ENCODE measurements around the gene CLTCL1.

DNA sequence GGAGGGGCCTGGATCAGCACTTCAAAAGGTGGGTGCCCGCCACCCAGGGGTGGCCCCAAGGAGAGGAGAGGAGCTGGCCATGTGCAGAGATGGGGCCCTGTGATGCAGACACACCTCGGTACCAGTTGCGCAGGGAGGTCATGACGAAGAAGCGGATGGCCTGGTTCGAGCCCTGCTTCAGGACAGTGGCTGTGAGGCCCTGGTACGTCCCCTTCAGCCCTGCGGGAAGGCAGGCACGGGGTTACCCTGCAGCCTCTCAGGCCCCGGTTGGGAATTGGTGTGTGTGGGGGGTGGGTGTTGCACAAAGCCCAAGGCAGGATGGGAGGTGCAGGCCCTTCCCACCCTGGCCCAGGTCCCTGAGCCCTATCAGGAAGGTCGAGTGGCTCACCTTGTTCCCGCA is 114.8 kb downstream of the CLTCL1 start:
- TF ChIP-seq, protein P1, sequence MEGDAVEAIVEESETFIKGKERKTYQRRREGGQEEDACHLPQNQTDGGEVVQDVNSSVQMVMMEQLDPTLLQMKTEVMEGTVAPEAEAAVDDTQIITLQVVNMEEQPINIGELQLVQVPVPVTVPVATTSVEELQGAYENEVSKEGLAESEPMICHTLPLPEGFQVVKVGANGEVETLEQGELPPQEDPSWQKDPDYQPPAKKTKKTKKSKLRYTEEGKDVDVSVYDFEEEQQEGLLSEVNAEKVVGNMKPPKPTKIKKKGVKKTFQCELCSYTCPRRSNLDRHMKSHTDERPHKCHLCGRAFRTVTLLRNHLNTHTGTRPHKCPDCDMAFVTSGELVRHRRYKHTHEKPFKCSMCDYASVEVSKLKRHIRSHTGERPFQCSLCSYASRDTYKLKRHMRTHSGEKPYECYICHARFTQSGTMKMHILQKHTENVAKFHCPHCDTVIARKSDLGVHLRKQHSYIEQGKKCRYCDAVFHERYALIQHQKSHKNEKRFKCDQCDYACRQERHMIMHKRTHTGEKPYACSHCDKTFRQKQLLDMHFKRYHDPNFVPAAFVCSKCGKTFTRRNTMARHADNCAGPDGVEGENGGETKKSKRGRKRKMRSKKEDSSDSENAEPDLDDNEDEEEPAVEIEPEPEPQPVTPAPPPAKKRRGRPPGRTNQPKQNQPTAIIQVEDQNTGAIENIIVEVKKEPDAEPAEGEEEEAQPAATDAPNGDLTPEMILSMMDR (IDR thresholded peaks at IDR 0.05): no peak
- no peak for TF ChIP-seq POLR2A (IDR thresholded peaks at IDR 0.05)

Measured in testis (tissue), 2 donors.